ENCODE results near the gene ZNF85. TPM values are rescaled to one million over a fixed set of nuclear protein-coding genes. Genes with fewer than 3 reads are reported as not detected.

ZNF85 gene
- total and polyA plus RNA-seq, 2 experiments from 2014 or later: 18.3 to 28.8 TPM

DNA sequence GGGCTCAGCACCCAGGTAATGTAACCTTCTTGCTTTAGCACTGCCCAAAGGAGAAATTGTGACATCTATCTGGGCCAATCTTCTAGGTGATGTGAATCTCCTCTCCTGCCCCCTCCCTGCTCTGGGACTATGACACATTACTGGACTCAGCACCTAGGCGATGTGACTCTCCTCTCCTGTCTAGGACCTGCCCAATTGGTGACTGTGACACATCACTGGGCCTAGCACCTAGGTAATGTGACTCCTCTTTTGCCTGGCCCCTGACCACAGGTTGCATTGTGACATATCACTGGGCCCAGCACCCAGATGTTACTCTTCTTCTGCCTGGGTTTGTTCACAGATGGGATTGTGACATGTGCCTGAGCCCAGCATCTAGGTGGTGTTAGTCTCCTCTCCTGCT is 45.0 kb downstream of the ZNF85 start (continued):
- TF ChIP-seq, protein P1, sequence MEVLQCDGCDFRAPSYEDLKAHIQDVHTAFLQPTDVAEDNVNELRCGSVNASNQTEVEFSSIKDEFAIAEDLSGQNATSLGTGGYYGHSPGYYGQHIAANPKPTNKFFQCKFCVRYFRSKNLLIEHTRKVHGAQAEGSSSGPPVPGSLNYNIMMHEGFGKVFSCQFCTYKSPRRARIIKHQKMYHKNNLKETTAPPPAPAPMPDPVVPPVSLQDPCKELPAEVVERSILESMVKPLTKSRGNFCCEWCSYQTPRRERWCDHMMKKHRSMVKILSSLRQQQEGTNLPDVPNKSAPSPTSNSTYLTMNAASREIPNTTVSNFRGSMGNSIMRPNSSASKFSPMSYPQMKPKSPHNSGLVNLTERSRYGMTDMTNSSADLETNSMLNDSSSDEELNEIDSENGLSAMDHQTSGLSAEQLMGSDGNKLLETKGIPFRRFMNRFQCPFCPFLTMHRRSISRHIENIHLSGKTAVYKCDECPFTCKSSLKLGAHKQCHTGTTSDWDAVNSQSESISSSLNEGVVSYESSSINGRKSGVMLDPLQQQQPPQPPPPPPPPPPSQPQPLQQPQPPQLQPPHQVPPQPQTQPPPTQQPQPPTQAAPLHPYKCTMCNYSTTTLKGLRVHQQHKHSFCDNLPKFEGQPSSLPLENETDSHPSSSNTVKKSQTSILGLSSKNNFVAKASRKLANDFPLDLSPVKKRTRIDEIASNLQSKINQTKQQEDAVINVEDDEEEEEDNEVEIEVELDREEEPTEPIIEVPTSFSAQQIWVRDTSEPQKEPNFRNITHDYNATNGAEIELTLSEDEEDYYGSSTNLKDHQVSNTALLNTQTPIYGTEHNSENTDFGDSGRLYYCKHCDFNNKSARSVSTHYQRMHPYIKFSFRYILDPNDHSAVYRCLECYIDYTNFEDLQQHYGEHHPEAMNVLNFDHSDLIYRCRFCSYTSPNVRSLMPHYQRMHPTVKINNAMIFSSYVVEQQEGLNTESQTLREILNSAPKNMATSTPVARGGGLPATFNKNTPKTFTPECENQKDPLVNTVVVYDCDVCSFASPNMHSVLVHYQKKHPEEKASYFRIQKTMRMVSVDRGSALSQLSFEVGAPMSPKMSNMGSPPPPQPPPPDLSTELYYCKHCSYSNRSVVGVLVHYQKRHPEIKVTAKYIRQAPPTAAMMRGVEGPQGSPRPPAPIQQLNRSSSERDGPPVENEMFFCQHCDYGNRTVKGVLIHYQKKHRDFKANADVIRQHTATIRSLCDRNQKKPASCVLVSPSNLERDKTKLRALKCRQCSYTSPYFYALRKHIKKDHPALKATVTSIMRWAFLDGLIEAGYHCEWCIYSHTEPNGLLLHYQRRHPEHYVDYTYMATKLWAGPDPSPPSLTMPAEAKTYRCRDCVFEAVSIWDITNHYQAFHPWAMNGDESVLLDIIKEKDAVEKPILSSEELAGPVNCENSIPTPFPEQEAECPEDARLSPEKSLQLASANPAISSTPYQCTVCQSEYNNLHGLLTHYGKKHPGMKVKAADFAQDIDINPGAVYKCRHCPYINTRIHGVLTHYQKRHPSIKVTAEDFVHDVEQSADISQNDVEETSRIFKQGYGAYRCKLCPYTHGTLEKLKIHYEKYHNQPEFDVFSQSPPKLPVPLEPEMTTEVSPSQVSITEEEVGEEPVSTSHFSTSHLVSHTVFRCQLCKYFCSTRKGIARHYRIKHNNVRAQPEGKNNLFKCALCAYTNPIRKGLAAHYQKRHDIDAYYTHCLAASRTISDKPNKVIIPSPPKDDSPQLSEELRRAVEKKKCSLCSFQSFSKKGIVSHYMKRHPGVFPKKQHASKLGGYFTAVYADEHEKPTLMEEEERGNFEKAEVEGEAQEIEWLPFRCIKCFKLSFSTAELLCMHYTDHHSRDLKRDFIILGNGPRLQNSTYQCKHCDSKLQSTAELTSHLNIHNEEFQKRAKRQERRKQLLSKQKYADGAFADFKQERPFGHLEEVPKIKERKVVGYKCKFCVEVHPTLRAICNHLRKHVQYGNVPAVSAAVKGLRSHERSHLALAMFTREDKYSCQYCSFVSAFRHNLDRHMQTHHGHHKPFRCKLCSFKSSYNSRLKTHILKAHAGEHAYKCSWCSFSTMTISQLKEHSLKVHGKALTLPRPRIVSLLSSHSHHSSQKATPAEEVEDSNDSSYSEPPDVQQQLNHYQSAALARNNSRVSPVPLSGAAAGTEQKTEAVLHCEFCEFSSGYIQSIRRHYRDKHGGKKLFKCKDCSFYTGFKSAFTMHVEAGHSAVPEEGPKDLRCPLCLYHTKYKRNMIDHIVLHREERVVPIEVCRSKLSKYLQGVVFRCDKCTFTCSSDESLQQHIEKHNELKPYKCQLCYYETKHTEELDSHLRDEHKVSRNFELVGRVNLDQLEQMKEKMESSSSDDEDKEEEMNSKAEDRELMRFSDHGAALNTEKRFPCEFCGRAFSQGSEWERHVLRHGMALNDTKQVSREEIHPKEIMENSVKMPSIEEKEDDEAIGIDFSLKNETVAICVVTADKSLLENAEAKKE (CRISPR knock-in tag; IDR thresholded peaks at IDR 0.05): no peak
- TF ChIP-seq, protein P2, sequence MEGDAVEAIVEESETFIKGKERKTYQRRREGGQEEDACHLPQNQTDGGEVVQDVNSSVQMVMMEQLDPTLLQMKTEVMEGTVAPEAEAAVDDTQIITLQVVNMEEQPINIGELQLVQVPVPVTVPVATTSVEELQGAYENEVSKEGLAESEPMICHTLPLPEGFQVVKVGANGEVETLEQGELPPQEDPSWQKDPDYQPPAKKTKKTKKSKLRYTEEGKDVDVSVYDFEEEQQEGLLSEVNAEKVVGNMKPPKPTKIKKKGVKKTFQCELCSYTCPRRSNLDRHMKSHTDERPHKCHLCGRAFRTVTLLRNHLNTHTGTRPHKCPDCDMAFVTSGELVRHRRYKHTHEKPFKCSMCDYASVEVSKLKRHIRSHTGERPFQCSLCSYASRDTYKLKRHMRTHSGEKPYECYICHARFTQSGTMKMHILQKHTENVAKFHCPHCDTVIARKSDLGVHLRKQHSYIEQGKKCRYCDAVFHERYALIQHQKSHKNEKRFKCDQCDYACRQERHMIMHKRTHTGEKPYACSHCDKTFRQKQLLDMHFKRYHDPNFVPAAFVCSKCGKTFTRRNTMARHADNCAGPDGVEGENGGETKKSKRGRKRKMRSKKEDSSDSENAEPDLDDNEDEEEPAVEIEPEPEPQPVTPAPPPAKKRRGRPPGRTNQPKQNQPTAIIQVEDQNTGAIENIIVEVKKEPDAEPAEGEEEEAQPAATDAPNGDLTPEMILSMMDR (conservative IDR thresholded peaks at IDR 0.05; ENCODE audit: low read depth in 2 of 2): no peak
- TF ChIP-seq ZNF331 (CRISPR knock-in tag; IDR thresholded peaks at IDR 0.05; ENCODE audit: low read depth): no peak

DNA sequence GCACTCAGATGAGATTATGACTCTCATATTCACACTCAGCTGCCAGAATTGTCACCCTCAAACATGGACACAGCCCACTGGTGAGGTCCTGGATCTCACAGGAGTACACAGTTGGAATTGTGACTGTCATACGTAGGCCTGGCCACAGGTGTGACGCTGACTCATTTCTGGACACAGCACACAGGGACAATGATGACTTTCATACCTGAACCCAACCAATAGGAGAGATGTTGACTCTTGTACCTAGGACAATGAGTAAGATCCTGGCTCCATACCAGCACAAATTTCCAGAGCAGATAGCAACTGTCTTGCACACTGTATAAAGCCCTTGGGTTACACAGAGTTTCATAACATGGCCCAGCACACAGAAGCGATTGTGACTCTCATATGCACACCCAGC is 46.4 kb downstream of the ZNF85 start:
- Histone ChIP-seq H3K4me1 (ENCODE audit: insufficient read depth) (no peaks in the 10 kb centered on the region), H2AFZ (no peak overlapping the region), H3K4me3 (no peak overlapping the region), H3K79me2 (replicated peaks; ENCODE audit: insufficient read depth) (no peaks in the 10 kb centered on the region), H3K36me3 (ENCODE audit: insufficient read depth) (no peaks in the 10 kb centered on the region), H4K20me1 (replicated peaks; ENCODE audit: insufficient read depth) (no peaks in the 10 kb centered on the region), H3F3A (replicated peaks; ENCODE audit: low read depth) (no peaks in the 10 kb centered on the region), H3K4me2 (no peak overlapping the region), H3K27ac (ENCODE audit: low read depth) (no peak overlapping the region), H3K9me2 (ENCODE audit: insufficient read depth) (0 out of 2 replicates have a peak, but pooled peaks cover 2% of the 10 kb centered on the region), H3K27me3 (ENCODE audit: insufficient read depth) (no peaks in the 10 kb centered on the region)
- H3K9me3 Mint-ChIP-seq: peaks cover 5% of the 10 kb centered on the region; the same call in 2 of the 3 replicates
- no peak for DNase-seq (ENCODE audit: low spot score)
- H3K4me1 Mint-ChIP-seq: no peaks in the 10 kb centered on the region
- peaks cover 4% of the 10 kb centered on the region for H3K27me3 Mint-ChIP-seq (ENCODE audit: insufficient read depth, low read depth, poor library complexity)
- no peaks in the 10 kb centered on the region for H3K36me3 Mint-ChIP-seq (ENCODE audit: low read depth)
- no peak for ATAC-seq
- H3K4me3 Mint-ChIP-seq: no peak overlapping the region
- no peak overlapping the region for H3K27ac Mint-ChIP-seq
- TF ChIP-seq POLR2AphosphoS5 (IDR thresholded peaks at IDR 0.05; ENCODE audit: low read depth) (no peak), STAT1 (IDR thresholded peaks at IDR 0.05; ENCODE audit: unreplicated experiment) (no peak), JUNB (IDR thresholded peaks at IDR 0.05; ENCODE audit: unreplicated experiment) (no peak), ZNF331 (CRISPR knock-in tag; IDR thresholded peaks at IDR 0.05; ENCODE audit: low read depth) (no peak), NANOG (IDR thresholded peaks at IDR 0.05; ENCODE audit: borderline replicate concordance) (no peak), CREB1 (CRISPR knock-in tag; IDR thresholded peaks at IDR 0.05; ENCODE audit: low read depth) (no peak)
- TF ChIP-seq, protein P1 (CRISPR knock-in tag; IDR thresholded peaks at IDR 0.05): no peak

All from GM23338 (cell line).